ENCODE measurements around the gene ST6GAL1. TPM values are rescaled to one million over a fixed set of nuclear protein-coding genes. Genes with fewer than 3 reads are reported as not detected.

Gene ST6GAL1
- total and polyA plus RNA-seq, 7 donors, result 5.4 to 60.5 (median 10.0) TPM

DNA sequence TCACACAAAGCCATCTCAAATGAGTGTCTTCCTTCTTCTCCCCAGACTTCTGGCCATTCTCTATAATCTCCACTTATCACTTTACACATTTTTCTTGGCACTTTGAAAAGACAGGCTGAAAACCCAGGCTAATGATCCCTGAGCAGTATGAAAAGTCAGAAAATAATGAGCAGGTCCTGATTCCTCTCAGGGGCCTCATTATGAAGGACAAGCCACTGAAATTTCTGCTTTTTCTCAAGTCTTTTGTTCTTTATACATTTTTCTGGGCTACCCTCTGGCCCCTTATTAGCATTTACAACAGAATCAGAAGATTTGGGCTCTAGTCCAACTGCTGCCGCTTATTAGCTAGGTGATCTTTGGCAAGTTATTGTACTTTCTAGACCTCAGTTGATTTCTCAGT, 9.5 kb upstream of the ST6GAL1 start:
- TF ChIP-seq POLR2A (IDR thresholded peaks at IDR 0.05), result no peak
- TF ChIP-seq POLR2AphosphoS5 (IDR thresholded peaks at IDR 0.05), result no peak
- TF ChIP-seq, protein P1, sequence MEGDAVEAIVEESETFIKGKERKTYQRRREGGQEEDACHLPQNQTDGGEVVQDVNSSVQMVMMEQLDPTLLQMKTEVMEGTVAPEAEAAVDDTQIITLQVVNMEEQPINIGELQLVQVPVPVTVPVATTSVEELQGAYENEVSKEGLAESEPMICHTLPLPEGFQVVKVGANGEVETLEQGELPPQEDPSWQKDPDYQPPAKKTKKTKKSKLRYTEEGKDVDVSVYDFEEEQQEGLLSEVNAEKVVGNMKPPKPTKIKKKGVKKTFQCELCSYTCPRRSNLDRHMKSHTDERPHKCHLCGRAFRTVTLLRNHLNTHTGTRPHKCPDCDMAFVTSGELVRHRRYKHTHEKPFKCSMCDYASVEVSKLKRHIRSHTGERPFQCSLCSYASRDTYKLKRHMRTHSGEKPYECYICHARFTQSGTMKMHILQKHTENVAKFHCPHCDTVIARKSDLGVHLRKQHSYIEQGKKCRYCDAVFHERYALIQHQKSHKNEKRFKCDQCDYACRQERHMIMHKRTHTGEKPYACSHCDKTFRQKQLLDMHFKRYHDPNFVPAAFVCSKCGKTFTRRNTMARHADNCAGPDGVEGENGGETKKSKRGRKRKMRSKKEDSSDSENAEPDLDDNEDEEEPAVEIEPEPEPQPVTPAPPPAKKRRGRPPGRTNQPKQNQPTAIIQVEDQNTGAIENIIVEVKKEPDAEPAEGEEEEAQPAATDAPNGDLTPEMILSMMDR (IDR thresholded peaks at IDR 0.05), result no peak
- TF ChIP-seq EP300 (IDR thresholded peaks at IDR 0.05), result no peak
- Histone ChIP-seq H3K36me3 (no peaks in the 10 kb centered on the region), H3K9me3 (no peaks in the 10 kb centered on the region), H3K4me3 (no peak overlapping the region), H3K4me1 (no peaks in the 10 kb centered on the region), H3K27me3 (no peaks in the 10 kb centered on the region), H3K27ac (no peak overlapping the region)
- WGBS, 2 donors, result 94 to 95% methylated on average over 1 of the region's 1 CpG
- intact Hi-C loops (cut with DNase I), result no loop called here
- DNase-seq, result no peak

DNA sequence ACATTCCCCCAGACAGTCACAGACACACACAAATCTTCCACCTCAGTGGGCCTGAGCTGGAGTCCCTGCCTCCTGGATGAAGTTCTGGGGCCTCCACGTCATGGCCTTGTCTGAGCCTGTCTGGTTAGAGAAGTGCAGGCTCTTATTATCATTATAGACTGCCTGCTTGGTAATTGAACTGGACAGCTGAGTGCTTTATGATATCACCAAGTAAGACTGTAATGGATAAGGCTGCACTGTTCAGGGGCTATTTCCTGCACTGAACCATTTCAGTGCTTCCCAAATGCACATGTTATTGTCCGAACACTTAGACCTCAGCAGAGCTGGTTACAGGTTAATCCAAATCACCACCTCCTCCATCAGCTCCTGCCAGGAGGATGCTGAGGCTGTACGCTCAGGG, 8.7 kb upstream of the ST6GAL1 start:
- H3K9me3 ChIP-seq, result no peaks in the 10 kb centered on the region
- DNase-seq, result no peak
- TF ChIP-seq POLR2AphosphoS5 (IDR thresholded peaks at IDR 0.05) (no peak), EP300 (IDR thresholded peaks at IDR 0.05) (no peak), POLR2A (IDR thresholded peaks at IDR 0.05) (no peak)
- TF ChIP-seq, protein P1 (IDR thresholded peaks at IDR 0.05), result no peak
- H3K4me1 ChIP-seq, result no peaks in the 10 kb centered on the region
- no peaks in the 10 kb centered on the region for H3K27me3 ChIP-seq
- no peak overlapping the region for H3K4me3 ChIP-seq
- H3K36me3 ChIP-seq, result no peaks in the 10 kb centered on the region
- 87 to 89% methylated on average over 3 of the region's 3 CpGs for WGBS, 2 donors
- no peak overlapping the region for H3K27ac ChIP-seq
- intact Hi-C loops (cut with DNase I), result no loop called here

DNA sequence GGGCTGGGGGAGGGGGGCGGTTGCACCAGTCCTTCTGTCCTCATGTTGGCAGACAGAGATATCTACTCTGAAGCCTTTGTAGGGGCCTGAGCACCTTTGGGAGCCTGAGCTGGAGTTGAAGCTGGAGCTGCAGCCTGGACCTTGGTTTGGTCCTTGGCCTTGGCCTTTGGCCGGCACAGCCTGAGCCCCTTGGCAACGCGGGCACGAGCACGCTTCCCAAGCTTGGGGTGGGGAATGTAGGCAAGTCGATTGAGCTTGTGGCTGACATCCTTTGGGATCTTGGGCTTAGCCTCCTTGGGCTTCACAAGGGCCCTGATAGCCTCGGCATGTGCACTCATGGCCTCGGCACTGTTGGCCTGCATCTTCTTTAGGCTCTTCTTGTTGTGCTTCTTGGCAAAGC, 8.1 kb upstream of the ST6GAL1 start:
- no peak for DNase-seq
- H3K4me3 ChIP-seq, result no peak overlapping the region
- no peaks in the 10 kb centered on the region for H3K9me3 ChIP-seq
- no peaks in the 10 kb centered on the region for H3K36me3 ChIP-seq
- WGBS, 2 donors, result 95 to 96% methylated on average over 9 of the region's 9 CpGs
- H3K4me1 ChIP-seq, result no peaks in the 10 kb centered on the region
- no peaks in the 10 kb centered on the region for H3K27me3 ChIP-seq
- TF ChIP-seq POLR2A (IDR thresholded peaks at IDR 0.05), result no peak
- TF ChIP-seq, protein P1 (IDR thresholded peaks at IDR 0.05), result no peak
- TF ChIP-seq EP300 (IDR thresholded peaks at IDR 0.05), result no peak
- no peak for TF ChIP-seq POLR2AphosphoS5 (IDR thresholded peaks at IDR 0.05)
- intact Hi-C loops (cut with DNase I), result no loop called here
- no peak overlapping the region for H3K27ac ChIP-seq

DNA sequence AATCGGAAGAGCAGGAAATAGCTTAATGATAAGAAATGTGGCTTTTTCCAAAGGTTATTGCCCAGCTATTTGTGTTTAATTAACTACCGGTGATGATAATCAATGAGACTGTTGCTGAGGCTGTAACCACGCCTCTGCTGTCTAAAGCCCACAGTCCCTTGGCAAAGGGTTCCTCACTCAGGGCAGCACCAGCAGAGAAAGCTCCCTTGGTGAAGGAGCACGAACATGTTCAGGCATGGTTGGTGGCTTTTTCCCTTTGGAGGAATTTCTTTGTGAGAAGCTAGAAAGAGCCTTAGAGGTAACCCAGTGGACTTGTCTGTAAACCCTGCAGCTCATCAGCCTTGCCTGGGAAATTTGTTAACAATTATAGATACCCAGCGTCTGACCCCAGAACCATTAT, 7.5 kb upstream of the ST6GAL1 start:
- no peaks in the 10 kb centered on the region for H3K27me3 ChIP-seq
- 86% methylated on average over 5 of the region's 5 CpGs for WGBS, 2 donors
- no peak overlapping the region for H3K27ac ChIP-seq
- DNase-seq, result no peak
- intact Hi-C loops (cut with DNase I), result no loop called here
- no peaks in the 10 kb centered on the region for H3K36me3 ChIP-seq
- TF ChIP-seq POLR2AphosphoS5 (IDR thresholded peaks at IDR 0.05) (no peak), POLR2A (IDR thresholded peaks at IDR 0.05) (no peak), EP300 (IDR thresholded peaks at IDR 0.05) (no peak)
- TF ChIP-seq, protein P1 (IDR thresholded peaks at IDR 0.05), result no peak
- H3K9me3 ChIP-seq, result no peaks in the 10 kb centered on the region
- H3K4me1 ChIP-seq, result no peaks in the 10 kb centered on the region
- H3K4me3 ChIP-seq, result no peak overlapping the region

DNA sequence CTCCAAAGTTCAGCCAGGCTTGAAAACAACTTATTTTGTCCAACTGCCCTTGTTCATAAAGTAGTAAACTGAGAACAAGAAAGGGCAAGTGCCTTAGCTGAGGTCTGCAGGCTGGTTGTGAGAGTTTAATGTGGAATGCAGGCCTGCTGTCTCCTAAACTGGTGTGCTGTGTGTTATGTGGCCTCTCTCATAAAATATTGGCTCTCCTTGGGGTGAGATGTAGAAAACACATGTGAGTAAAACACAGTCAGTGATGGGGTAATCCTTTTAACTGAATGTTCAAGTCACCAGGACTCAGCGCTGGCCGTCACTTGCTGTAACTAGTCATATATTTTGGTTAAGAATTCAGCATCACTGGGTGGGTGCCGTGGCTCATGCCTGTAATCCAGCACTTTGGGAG, 7.1 kb upstream of the ST6GAL1 start:
- H3K27me3 ChIP-seq, result no peaks in the 10 kb centered on the region
- no peaks in the 10 kb centered on the region for H3K36me3 ChIP-seq
- intact Hi-C loops (cut with DNase I), result no loop called here
- 94% methylated on average over 3 of the region's 3 CpGs for WGBS, 2 donors
- no peaks in the 10 kb centered on the region for H3K9me3 ChIP-seq
- no peak for TF ChIP-seq POLR2AphosphoS5 (IDR thresholded peaks at IDR 0.05)
- TF ChIP-seq, protein P1 (IDR thresholded peaks at IDR 0.05), result no peak
- no peak for TF ChIP-seq POLR2A (IDR thresholded peaks at IDR 0.05)
- TF ChIP-seq EP300 (IDR thresholded peaks at IDR 0.05), result no peak
- H3K4me3 ChIP-seq, result no peak overlapping the region
- no peaks in the 10 kb centered on the region for H3K4me1 ChIP-seq
- no peak overlapping the region for H3K27ac ChIP-seq
- DNase-seq, result no peak
